Choroid plexus epithelial cell (primary cell): ENCODE measurements around the gene ACER1.
"Not testable (repeated sequence)": the region's sequence is repeated elsewhere in the genome, so short reads cannot be mapped to it uniquely, and the experiment has no call there.

ENCODE experiments used
- DNase-seq: peaks from one replicate; pipeline ENCODE4 v3.0.0-alpha.2; 2010; ENCODE audit warnings: low read depth
- H3K4me3 ChIP-seq: 2 replicates; pipeline ENCODE4 v1.5.1; 2011; ENCODE audit warnings: low read depth, mild to moderate bottlenecking, control low read depth, low read length, moderate library complexity
- CTCF ChIP-seq: conservative IDR thresholded peaks from 2 replicates; pipeline ENCODE4 v1.5.1; 2011; ENCODE audit warnings: low read depth, mild to moderate bottlenecking, control low read depth, inconsistent platforms, low read length, moderate library complexity

ACER1 gene

GRCh38 chr19:6288737-6289136, 44.7 kb downstream of the ACER1 start:
- no peak for DNase-seq
- no peak for TF ChIP-seq CTCF
- no peak overlapping the region for H3K4me3 ChIP-seq

- TF ChIP-seq CTCF = no peak
- DNase-seq = peak; percentile 22
- no peak overlapping the region for H3K4me3 ChIP-seq
These were observed 46.0 kb downstream of the ACER1 start for GRCh38 chr19:6287269-6287885.

- H3K4me3 ChIP-seq = no peak overlapping the region
- TF ChIP-seq CTCF = no peak
- no peak for DNase-seq
These were observed 46.7 kb downstream of the ACER1 start for GRCh38 chr19:6286676-6287075.

GRCh38 chr19:6282393-6282792, 51.0 kb downstream of the ACER1 start:
- H3K4me3 ChIP-seq, DNase-seq: not testable (repeated sequence)

- peak; percentile 52 for TF ChIP-seq CTCF
These were observed 53.4 kb downstream of the ACER1 start, which contains the start of gene MLLT1 for GRCh38 chr19:6279931-6280591. Gene MLLT1 (minus strand): TSS chr19:6279975. CDS start chr19:6279784, 191 bp downstream.

GRCh38 chr19:6279620-6279930, 53.8 kb downstream of the ACER1 start:
- no peak for TF ChIP-seq CTCF
- no peak for DNase-seq
- H3K4me3 ChIP-seq = peak overlapping the region; percentile 74

More at GRCh38 chr19:6279931-6280591, 53.4 kb downstream of the ACER1 start, which contains the start of gene MLLT1:
- peak within 1 kb of the TSS; percentile 74 for H3K4me3 ChIP-seq
- peak; percentile 98 for DNase-seq

GRCh38 chr19:6278740-6279619, 54.4 kb downstream of the ACER1 start:
- TF ChIP-seq CTCF = no peak
- H3K4me3 ChIP-seq = peak overlapping the region; percentile 74
- DNase-seq = no peak
